HL-60 (cell line): ENCODE data around the gene PIH1D1.

Experiments
- POLR2AphosphoS5 ChIP-seq: IDR thresholded peaks from 2 replicates; pipeline ENCODE4 v1.6.1; 2012; ENCODE audit warnings: low read depth
- TF ChIP-seq, protein P1 (sequence below): IDR thresholded peaks from one replicate; pipeline ENCODE4 v1.5.1; 2011; ENCODE audit warnings: low read length, control low read depth, inconsistent platforms; ENCODE audit not compliant: insufficient read depth

DNA sequence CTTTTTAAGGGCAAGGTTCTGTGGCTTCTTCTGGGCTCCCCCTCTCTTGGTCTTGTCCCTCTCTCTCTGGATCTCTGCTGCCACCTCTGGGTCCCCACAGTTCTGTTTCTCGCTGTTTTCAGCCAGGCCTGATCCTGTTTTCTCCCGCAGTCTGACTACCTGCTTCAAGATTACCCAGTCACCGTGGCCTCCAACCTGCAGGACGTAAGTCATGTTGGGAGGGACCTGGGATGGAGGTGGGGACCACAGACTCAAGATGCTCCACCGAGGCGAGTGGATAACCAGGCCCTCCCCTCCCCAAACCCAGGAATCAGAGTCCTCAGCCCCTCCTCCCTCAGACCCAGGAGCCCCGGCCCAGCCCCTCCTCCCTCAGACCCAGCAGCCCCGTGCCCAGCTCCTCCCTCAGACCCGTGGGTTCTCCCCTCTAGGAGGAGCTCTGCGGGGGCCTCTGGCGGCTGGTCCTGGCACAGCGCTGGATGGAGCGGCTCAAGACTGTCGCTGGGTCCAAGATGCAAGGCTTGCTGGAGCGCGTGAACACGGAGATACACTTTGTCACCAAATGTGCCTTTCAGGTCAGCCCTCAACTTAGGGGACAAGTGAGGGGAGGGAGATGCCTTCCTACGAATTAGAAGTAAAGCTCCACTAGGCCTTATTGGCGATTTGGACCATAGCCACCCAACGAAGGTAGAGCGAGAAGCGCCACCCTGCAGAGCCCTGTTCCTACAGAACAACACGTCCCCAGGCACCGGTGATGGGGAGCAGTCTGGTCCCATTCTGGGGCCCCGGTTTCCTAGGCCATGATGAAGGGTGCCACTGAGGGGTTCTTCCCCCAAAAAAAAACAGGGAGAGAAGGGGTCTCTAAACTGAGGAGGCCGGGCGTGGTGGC, 24.6 kb upstream of the PIH1D1 start:
- TF ChIP-seq, protein P1, sequence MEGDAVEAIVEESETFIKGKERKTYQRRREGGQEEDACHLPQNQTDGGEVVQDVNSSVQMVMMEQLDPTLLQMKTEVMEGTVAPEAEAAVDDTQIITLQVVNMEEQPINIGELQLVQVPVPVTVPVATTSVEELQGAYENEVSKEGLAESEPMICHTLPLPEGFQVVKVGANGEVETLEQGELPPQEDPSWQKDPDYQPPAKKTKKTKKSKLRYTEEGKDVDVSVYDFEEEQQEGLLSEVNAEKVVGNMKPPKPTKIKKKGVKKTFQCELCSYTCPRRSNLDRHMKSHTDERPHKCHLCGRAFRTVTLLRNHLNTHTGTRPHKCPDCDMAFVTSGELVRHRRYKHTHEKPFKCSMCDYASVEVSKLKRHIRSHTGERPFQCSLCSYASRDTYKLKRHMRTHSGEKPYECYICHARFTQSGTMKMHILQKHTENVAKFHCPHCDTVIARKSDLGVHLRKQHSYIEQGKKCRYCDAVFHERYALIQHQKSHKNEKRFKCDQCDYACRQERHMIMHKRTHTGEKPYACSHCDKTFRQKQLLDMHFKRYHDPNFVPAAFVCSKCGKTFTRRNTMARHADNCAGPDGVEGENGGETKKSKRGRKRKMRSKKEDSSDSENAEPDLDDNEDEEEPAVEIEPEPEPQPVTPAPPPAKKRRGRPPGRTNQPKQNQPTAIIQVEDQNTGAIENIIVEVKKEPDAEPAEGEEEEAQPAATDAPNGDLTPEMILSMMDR: peak; percentile 57
- TF ChIP-seq POLR2AphosphoS5: no peak
